Astrocyte (in vitro differentiated cells and primary cell): ENCODE results near the gene CEBPG. TPM values are rescaled to one million over a fixed set of nuclear protein-coding genes. Genes with fewer than 3 reads are reported as not detected.

Source experiments
- DNase-seq: peaks from one replicate; pipeline ENCODE4 v3.0.0-alpha.2; 2010; ENCODE audit warnings: low read depth
- FAIRE-seq: peaks from 2 replicates; lab custom pipeline; 2011; peaks lifted over from hg19 to GRCh38; lab: Jason Lieb, UNC
- H2AFZ ChIP-seq: 2 replicates; pipeline ENCODE4 v1.6.0; 2012; ENCODE audit warnings: low read depth, low read length, inconsistent platforms
- H3K27ac ChIP-seq: 2 replicates; pipeline ENCODE4 v1.5.1; 2011; ENCODE audit warnings: low read depth, low read length, inconsistent platforms
- H3K27me3 ChIP-seq: 2 replicates; pipeline ENCODE4 v1.6.0; 2011; ENCODE audit warnings: low read length, inconsistent platforms; ENCODE audit not compliant: insufficient read depth
- H3K36me3 ChIP-seq: 2 replicates; pipeline ENCODE4 v1.5.1; 2011; ENCODE audit warnings: low read length, inconsistent platforms; ENCODE audit not compliant: insufficient read depth
- H3K4me1 ChIP-seq: 2 replicates; pipeline ENCODE4 v1.5.1; 2011; ENCODE audit warnings: low read length, inconsistent platforms; ENCODE audit not compliant: insufficient read depth
- H3K4me2 ChIP-seq: 2 replicates; pipeline ENCODE4 v1.6.0; 2012; ENCODE audit warnings: low read length, inconsistent platforms
- H3K4me3 ChIP-seq: 2 replicates; pipeline ENCODE4 v1.5.1; 2011; ENCODE audit warnings: low read depth, mild to moderate bottlenecking, low read length, inconsistent platforms; ENCODE audit not compliant: insufficient read depth
- H3K79me2 ChIP-seq: 2 replicates; pipeline ENCODE4 v1.6.0; 2012; ENCODE audit warnings: mild to moderate bottlenecking, low read length, inconsistent platforms; ENCODE audit not compliant: insufficient read depth
- H3K9ac ChIP-seq: 2 replicates; pipeline ENCODE4 v1.6.0; 2012; ENCODE audit warnings: mild to moderate bottlenecking, low read length, inconsistent platforms
- H3K9me3 ChIP-seq: 2 replicates; pipeline ENCODE4 v1.5.1; 2012; ENCODE audit warnings: low read depth, mild to moderate bottlenecking, low read length, inconsistent platforms; ENCODE audit not compliant: insufficient read depth
- H4K20me1 ChIP-seq: 2 replicates; pipeline ENCODE4 v1.6.0; 2012; ENCODE audit warnings: low read length, inconsistent platforms; ENCODE audit not compliant: insufficient read depth
- H3K27ac Mint-ChIP-seq: one replicate; pipeline ENCODE4 v1.8.0; 2021; ENCODE audit warnings: mild to moderate bottlenecking, mixed read lengths; ENCODE audit not compliant: unreplicated experiment
- H3K27me3 Mint-ChIP-seq: one replicate; pipeline ENCODE4 v1.8.0; 2021; ENCODE audit warnings: low read depth, mixed read lengths; ENCODE audit not compliant: unreplicated experiment
- H3K36me3 Mint-ChIP-seq: one replicate; pipeline ENCODE4 v1.8.0; 2021; ENCODE audit warnings: low read depth, mixed read lengths; ENCODE audit not compliant: unreplicated experiment
- H3K4me1 Mint-ChIP-seq: one replicate; pipeline ENCODE4 v1.8.0; 2021; ENCODE audit warnings: low read depth, mixed read lengths; ENCODE audit not compliant: unreplicated experiment
- H3K4me3 Mint-ChIP-seq: one replicate; pipeline ENCODE4 v1.8.0; 2021; ENCODE audit warnings: mild to moderate bottlenecking, moderate library complexity, mixed read lengths; ENCODE audit not compliant: unreplicated experiment
- H3K9me3 Mint-ChIP-seq: one replicate; pipeline ENCODE4 v1.8.0; 2021; ENCODE audit warnings: mild to moderate bottlenecking, mixed read lengths; ENCODE audit not compliant: unreplicated experiment
- CTCF ChIP-seq: IDR thresholded peaks from 2 replicates; pipeline ENCODE4 v1.5.1; 2011; ENCODE audit warnings: low read depth, mild to moderate bottlenecking, inconsistent platforms, low read length, moderate library complexity; ENCODE audit not compliant: insufficient read depth
- EZH2 ChIP-seq: IDR thresholded peaks from 2 replicates; pipeline ENCODE4 v1.6.1; 2012; ENCODE audit warnings: mild to moderate bottlenecking, low read length, inconsistent platforms; ENCODE audit not compliant: insufficient read depth
- total RNA-seq: library from RNA; stranded (reverse); gene quantifications from 2 replicates; pipeline ENCODE4 v1.2.1, GENCODE V29; 2021

CEBPG gene
- total RNA-seq, 1 donor from 2014 or later, result 31.7 TPM

- Histone ChIP-seq H3K4me1 (no peaks in the 10 kb centered on the region), H3K79me2 (no peaks in the 10 kb centered on the region), H4K20me1 (no peaks in the 10 kb centered on the region), H3K9me3 (no peaks in the 10 kb centered on the region), H3K4me3 (no peak overlapping the region), H3K4me2 (no peak overlapping the region), H3K9ac (no peak overlapping the region), H2AFZ (no peak overlapping the region), H3K36me3 (no peaks in the 10 kb centered on the region), H3K27ac (no peak overlapping the region), H3K27me3 (peaks cover 15% of the 10 kb centered on the region)
- H3K27ac Mint-ChIP-seq, result no peak overlapping the region
- FAIRE-seq, result no peak
- TF ChIP-seq EZH2, result no peak
- TF ChIP-seq CTCF, result no peak
- H3K27me3 Mint-ChIP-seq, result peaks cover 57% of the 10 kb centered on the region
- no peaks in the 10 kb centered on the region for H3K36me3 Mint-ChIP-seq
- H3K4me3 Mint-ChIP-seq, result no peak overlapping the region
- no peaks in the 10 kb centered on the region for H3K9me3 Mint-ChIP-seq
- H3K4me1 Mint-ChIP-seq, result no peaks in the 10 kb centered on the region
- DNase-seq, result no peak
Measured at GRCh38 chr19:33345163-33345562, 28.3 kb upstream of the CEBPG start.

GRCh38 chr19:33346665-33347064 is 26.8 kb upstream of the CEBPG start:
- no peaks in the 10 kb centered on the region for H3K36me3 ChIP-seq
- H3K4me3 ChIP-seq, result no peak overlapping the region
- no peaks in the 10 kb centered on the region for H3K79me2 ChIP-seq
- no peak overlapping the region for H3K4me2 ChIP-seq
- FAIRE-seq (no peak), DNase-seq (no peak)
- no peaks in the 10 kb centered on the region for H3K4me1 ChIP-seq
- Mint-ChIP-seq H3K9me3 (no peaks in the 10 kb centered on the region), H3K4me3 (no peak overlapping the region), H3K4me1 (no peaks in the 10 kb centered on the region), H3K27ac (no peak overlapping the region), H3K27me3 (peaks cover 44% of the 10 kb centered on the region), H3K36me3 (no peaks in the 10 kb centered on the region)
- no peaks in the 10 kb centered on the region for H3K9me3 ChIP-seq
- no peak overlapping the region for H3K9ac ChIP-seq
- no peak for TF ChIP-seq CTCF
- TF ChIP-seq EZH2, result no peak
- no peak overlapping the region for H2AFZ ChIP-seq
- no peak overlapping the region for H3K27ac ChIP-seq
- peaks cover 16% of the 10 kb centered on the region for H3K27me3 ChIP-seq
- H4K20me1 ChIP-seq, result no peaks in the 10 kb centered on the region

GRCh38 chr19:33347300-33347699 is 26.2 kb upstream of the CEBPG start:
- H3K4me3 Mint-ChIP-seq, result no peak overlapping the region
- TF ChIP-seq CTCF (no peak), EZH2 (no peak)
- peaks cover 43% of the 10 kb centered on the region for H3K27me3 Mint-ChIP-seq
- FAIRE-seq (no peak), DNase-seq (no peak)
- Histone ChIP-seq H3K9me3 (no peaks in the 10 kb centered on the region), H2AFZ (no peak overlapping the region), H3K27me3 (peaks cover 16% of the 10 kb centered on the region), H3K4me1 (no peaks in the 10 kb centered on the region), H4K20me1 (no peaks in the 10 kb centered on the region), H3K4me2 (no peak overlapping the region), H3K36me3 (no peaks in the 10 kb centered on the region), H3K4me3 (no peak overlapping the region), H3K27ac (no peak overlapping the region), H3K9ac (no peak overlapping the region), H3K79me2 (no peaks in the 10 kb centered on the region)
- no peaks in the 10 kb centered on the region for H3K4me1 Mint-ChIP-seq
- no peaks in the 10 kb centered on the region for H3K36me3 Mint-ChIP-seq
- no peak overlapping the region for H3K27ac Mint-ChIP-seq
- no peaks in the 10 kb centered on the region for H3K9me3 Mint-ChIP-seq
